LNCaP clone FGC (cell line): ENCODE results near the gene MSL3.

Experiments used
- DNase-seq: peaks from one replicate; pipeline ENCODE4 v3.0.0-alpha.2; 2011; ENCODE audit warnings: low read depth
- H3K4me3 ChIP-seq: 2 replicates; pipeline ENCODE4 v1.5.1; 2011; ENCODE audit warnings: mild to moderate bottlenecking, low read depth, low read length, control low read depth
- TF ChIP-seq, protein P1 (sequence below): IDR thresholded peaks from 2 replicates; pipeline ENCODE4 v1.5.1; 2012; ENCODE audit warnings: mild to moderate bottlenecking; ENCODE audit not compliant: control insufficient read depth, insufficient read depth; ENCODE audit errors: extremely low read depth

The MSL3 gene, protein sequence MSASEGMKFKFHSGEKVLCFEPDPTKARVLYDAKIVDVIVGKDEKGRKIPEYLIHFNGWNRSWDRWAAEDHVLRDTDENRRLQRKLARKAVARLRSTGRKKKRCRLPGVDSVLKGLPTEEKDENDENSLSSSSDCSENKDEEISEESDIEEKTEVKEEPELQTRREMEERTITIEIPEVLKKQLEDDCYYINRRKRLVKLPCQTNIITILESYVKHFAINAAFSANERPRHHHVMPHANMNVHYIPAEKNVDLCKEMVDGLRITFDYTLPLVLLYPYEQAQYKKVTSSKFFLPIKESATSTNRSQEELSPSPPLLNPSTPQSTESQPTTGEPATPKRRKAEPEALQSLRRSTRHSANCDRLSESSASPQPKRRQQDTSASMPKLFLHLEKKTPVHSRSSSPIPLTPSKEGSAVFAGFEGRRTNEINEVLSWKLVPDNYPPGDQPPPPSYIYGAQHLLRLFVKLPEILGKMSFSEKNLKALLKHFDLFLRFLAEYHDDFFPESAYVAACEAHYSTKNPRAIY

DNA sequence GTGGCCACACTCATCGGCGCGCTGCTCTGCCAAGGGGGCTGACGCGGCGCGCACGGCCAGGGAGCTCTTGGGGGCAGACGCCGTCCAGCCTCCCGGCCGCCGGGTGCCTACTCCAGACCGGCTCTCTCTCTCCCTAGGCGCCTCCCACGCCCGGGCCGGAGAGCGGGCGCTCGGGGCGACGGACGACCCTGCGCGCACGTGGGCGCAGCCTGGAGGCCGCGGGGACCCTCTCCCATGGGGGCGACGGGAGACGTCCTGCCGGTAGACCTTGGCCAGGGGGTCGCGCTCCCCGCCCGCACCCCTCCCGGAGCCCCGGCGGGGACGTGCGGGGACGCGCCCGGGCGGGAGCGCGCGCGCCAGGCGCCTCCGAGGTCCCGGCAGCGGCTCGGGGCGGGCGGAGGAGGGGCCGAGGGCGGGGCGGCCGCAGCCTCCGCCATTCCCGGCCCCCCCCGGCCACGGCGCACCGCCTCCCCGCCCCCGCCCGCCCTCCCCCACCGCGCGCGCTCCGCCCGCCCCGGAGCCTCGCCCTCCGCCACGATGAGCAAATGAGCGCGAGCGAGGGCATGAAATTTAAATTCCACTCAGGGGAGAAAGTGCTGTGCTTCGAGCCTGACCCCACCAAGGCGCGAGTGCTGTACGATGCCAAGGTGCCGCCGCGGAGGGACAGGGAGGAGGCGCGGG lies at the start of gene MSL3:
MSL3 (plus strand) TSS at position 519 of the 681 bp plus-strand sequence; CDS start at position 546, 27 bp downstream.
- H3K4me3 ChIP-seq = peak within 1 kb of the TSS; percentile 92
- DNase-seq = no peak
- TF ChIP-seq, protein P1, sequence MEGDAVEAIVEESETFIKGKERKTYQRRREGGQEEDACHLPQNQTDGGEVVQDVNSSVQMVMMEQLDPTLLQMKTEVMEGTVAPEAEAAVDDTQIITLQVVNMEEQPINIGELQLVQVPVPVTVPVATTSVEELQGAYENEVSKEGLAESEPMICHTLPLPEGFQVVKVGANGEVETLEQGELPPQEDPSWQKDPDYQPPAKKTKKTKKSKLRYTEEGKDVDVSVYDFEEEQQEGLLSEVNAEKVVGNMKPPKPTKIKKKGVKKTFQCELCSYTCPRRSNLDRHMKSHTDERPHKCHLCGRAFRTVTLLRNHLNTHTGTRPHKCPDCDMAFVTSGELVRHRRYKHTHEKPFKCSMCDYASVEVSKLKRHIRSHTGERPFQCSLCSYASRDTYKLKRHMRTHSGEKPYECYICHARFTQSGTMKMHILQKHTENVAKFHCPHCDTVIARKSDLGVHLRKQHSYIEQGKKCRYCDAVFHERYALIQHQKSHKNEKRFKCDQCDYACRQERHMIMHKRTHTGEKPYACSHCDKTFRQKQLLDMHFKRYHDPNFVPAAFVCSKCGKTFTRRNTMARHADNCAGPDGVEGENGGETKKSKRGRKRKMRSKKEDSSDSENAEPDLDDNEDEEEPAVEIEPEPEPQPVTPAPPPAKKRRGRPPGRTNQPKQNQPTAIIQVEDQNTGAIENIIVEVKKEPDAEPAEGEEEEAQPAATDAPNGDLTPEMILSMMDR = no peak

DNA sequence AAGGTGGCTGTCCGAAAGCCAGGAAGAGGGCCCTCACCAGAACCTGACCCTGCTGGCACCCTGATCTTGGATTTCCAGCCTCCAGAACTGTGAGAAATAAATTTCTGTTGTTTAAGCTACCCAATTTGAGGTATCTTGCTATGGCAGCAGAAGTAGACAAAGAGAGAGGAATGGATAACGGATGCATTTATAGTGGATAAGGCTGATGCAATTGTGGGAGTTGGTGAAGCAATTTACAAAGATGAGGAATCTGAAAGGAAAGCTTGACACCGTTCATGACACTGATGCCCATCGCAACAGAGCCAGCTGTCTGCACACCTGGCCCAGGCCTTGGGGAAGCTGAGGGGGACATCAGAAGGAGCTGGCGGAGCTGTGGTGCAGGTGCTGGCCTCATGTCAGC lies 35.7 kb upstream of the MSL3 start:
- TF ChIP-seq, protein P1 = no peak
- no peak overlapping the region for H3K4me3 ChIP-seq
- no peak for DNase-seq

DNA sequence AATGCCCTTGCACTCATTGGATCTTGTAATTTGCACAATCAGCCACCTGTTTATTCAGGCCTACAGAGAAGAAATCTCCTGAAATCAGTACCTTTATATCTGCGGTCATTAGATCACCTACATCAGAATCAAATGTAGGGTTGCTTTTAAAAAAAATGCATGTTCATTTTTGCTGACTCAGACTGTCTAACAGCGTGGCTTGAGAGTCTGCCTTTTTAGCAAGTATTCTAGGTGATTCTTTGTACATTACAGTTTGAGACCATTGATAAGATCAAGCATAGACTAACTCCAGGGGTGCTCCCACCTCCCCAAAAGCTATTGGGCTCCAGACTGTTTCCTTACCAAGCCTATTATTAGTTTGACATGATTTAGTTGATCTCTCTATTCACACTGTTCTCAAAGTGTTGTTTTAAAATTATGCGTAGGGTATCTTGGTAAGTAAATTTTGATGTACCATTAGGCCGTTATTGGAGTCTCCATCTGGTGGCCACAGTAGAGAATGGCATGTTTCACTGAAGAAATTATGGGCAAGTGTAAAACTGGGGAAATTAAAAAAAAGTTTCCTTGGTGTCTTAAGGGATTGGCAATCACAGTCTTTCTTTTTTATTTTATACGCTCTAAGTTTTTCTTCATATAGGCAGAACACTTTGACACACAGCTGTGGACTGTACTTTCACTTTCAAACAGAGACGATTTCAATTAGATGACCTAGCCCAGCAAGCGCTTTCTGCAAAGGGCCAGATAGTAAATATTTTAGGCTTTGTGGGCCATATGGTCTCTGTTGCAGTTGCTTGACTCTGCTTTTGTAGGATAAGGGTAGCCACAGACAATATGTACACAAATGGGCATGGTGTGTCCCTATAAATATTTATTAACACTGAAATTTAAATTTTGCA lies 33.7 kb upstream of the MSL3 start:
- H3K4me3 ChIP-seq = no peak overlapping the region
- DNase-seq = no peak
- TF ChIP-seq, protein P1 = peak; percentile 61

DNA sequence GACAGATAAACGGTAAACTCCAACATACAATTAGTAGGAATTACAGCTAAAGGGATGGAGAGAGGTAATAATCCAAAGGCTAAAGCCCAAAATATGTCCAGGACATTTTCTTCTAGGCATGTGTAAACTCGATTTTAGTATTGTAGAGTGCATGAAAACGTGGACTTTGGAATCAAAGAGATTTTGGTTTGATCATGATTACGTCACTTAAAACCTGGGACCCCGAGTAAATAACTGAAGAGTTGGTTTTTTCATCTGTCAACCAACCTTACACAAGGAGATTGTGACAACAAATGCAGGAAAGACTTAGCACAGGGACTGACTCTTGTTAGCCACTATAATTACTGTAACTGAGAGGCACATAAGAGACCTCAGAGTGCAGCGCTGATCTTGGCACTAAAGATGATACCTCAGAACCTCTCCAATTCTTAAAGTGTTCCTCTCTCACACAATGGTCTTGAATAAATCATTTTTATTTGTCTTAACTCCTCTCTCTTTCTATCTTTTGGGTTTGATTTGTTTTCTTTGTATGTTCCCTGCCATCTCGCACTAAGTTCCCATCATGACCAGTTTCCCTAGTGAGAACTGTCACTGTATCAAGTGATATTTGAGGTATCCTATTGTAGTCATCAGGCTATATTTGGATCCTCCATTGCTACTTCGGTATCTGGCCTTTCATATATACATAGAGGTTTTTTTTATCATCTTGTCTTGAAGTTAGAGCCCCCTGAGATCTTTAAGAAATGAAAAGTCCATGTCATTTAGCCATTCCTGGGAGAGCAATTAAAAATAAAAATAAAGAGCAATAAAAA lies 32.2 kb upstream of the MSL3 start:
- no peak overlapping the region for H3K4me3 ChIP-seq
- TF ChIP-seq, protein P1 = no peak
- DNase-seq = no peak

DNA sequence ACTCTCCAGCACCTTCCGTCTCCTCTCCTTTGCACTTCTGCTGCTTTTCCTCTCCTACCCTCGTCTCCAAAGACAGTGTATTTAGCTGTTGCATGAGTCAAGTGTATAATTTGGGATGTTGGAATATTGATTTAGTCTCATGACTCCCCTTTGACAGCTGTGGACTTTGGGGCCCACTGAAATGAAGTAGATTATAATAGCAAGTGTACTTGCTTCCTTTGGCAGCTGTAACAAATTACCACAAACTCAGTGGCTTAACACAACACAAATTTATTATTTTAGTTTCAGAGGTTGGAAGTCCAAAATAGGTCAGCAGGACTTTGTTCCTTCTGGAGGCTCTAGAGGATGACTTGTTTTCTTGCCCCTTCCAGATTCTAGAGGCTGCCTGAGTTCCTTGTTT lies 29.5 kb upstream of the MSL3 start:
- TF ChIP-seq, protein P1 = no peak
- no peak for DNase-seq
- H3K4me3 ChIP-seq = no peak overlapping the region

DNA sequence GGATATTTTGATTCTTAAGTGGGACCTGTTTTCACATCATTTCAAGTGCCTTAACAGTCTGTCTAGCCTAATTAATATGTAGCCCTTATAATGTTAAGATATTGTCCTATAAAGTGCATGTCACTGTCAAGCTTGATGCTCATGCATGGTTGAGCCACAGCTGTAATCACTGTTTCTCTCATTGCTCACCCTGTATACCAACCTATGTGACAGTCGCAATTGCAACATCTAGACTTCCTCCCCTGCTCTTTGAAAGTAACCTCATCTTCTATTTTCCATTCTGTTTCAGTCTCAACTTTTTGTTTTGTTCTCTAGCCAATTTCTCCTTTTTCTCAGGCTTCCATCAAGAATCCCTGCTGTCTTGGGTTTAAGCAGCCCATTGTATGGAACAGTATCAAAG lies 24.4 kb upstream of the MSL3 start:
- no peak for DNase-seq
- no peak overlapping the region for H3K4me3 ChIP-seq
- TF ChIP-seq, protein P1 = no peak
